CD8-positive, alpha-beta memory T cell (primary cell): ENCODE results near the gene SKI. TPM values are rescaled to one million over a fixed set of nuclear protein-coding genes. Genes with fewer than 3 reads are reported as not detected.
A peak's percentile ranks its signal among the peaks of the same experiment; 100 is the strongest.

Experiments used
- CTCF ChIA-PET: fragments of 350-600 bp; sonication (Branson Sonifier 250); formaldehyde crosslinking; loops from one replicate; lab custom pipeline; 2021; ENCODE audit warnings: antibody characterized with exemption; lab: Charles Lee
- POLR2A ChIA-PET: fragments of 350-600 bp; sonication (Branson Sonifier 250); formaldehyde crosslinking; loops from one replicate; lab custom pipeline; 2021; ENCODE audit warnings: antibody characterized with exemption; lab: Charles Lee
- DNase-seq, 5 donors: peaks; one replicate each; pipeline versions ENCODE4 v3.0.0 to v3.0.0-alpha.2; 2020 to 2022; ENCODE audit warnings: mixed read lengths in 1 of 5
- H3K27ac ChIP-seq: one replicate; pipeline ENCODE4 v1.7.0; 2013; ENCODE audit warnings: low read depth, mild to moderate bottlenecking, low read length, moderate library complexity
- H3K27me3 ChIP-seq: 2 replicates; pipeline ENCODE4 v1.7.0; 2013; ENCODE audit warnings: low read length, mild to moderate bottlenecking; ENCODE audit not compliant: insufficient read depth, poor library complexity, severe bottlenecking
- H3K36me3 ChIP-seq: 2 replicates; pipeline ENCODE4 v1.7.0; 2013; ENCODE audit warnings: mild to moderate bottlenecking, low read length, moderate library complexity; ENCODE audit not compliant: insufficient read depth
- H3K4me1 ChIP-seq: 2 replicates; pipeline ENCODE4 v1.7.0; 2013; ENCODE audit warnings: mild to moderate bottlenecking, low read length, moderate library complexity; ENCODE audit not compliant: insufficient read depth
- H3K4me3 ChIP-seq: 2 replicates; pipeline ENCODE4 v1.7.0; 2013; ENCODE audit warnings: mild to moderate bottlenecking, low read length
- H3K9me3 ChIP-seq: 2 replicates; pipeline ENCODE4 v1.7.0; 2013; ENCODE audit warnings: mild to moderate bottlenecking, low read length
- H3K27ac Mint-ChIP-seq, 8 donors: one replicate each; pipeline ENCODE4 v1.8.0; 2020 to 2021; ENCODE audit warnings: mixed read lengths in 8 of 8, mild to moderate bottlenecking in 6 of 8, inconsistent platforms in 3 of 8, moderate library complexity in 3 of 8
- H3K27me3 Mint-ChIP-seq, 2 donors: one replicate each; pipeline ENCODE4 v1.8.0; 2020 to 2021; ENCODE audit warnings: mixed read lengths in 2 of 2, mild to moderate bottlenecking in 1 of 2, moderate library complexity in 1 of 2
- H3K36me3 Mint-ChIP-seq, 3 donors: one replicate each; pipeline ENCODE4 v1.8.0; 2020 to 2021; ENCODE audit warnings: mixed read lengths in 3 of 3, inconsistent platforms in 1 of 3, mild to moderate bottlenecking in 1 of 3
- H3K4me1 Mint-ChIP-seq, 3 donors: one replicate each; pipeline ENCODE4 v1.8.0; 2020 to 2021; ENCODE audit warnings: mixed read lengths in 3 of 3, inconsistent platforms in 1 of 3, mild to moderate bottlenecking in 1 of 3
- H3K4me3 Mint-ChIP-seq, 7 donors: one replicate each; pipeline ENCODE4 v1.8.0; 2020 to 2021; ENCODE audit warnings: mixed read lengths in 7 of 7, mild to moderate bottlenecking in 6 of 7, moderate library complexity in 4 of 7, inconsistent platforms in 2 of 7
- H3K9me3 Mint-ChIP-seq, 5 donors: one replicate each; pipeline ENCODE4 v1.8.0; 2020 to 2022; ENCODE audit warnings: mixed read lengths in 5 of 5, mild to moderate bottlenecking in 3 of 5, moderate library complexity in 2 of 5, inconsistent platforms in 1 of 5
- polyA plus RNA-seq: library from polyadenylated mRNA; unstranded; fragments of 300-500 nt; fragmentation: Illumina TruSeq; gene quantifications from one replicate; pipeline ENCODE4 v1.2.3, GENCODE V29; 2021
- total RNA-seq, 2 experiments: library from RNA; stranded (reverse); gene quantifications; one replicate each; pipeline ENCODE4 v1.2.3, GENCODE V29; 2021

Gene SKI
- total and polyA plus RNA-seq, 3 experiments from 2014 or later: 0.94 to 38.4 (median 35.9) TPM

DNA sequence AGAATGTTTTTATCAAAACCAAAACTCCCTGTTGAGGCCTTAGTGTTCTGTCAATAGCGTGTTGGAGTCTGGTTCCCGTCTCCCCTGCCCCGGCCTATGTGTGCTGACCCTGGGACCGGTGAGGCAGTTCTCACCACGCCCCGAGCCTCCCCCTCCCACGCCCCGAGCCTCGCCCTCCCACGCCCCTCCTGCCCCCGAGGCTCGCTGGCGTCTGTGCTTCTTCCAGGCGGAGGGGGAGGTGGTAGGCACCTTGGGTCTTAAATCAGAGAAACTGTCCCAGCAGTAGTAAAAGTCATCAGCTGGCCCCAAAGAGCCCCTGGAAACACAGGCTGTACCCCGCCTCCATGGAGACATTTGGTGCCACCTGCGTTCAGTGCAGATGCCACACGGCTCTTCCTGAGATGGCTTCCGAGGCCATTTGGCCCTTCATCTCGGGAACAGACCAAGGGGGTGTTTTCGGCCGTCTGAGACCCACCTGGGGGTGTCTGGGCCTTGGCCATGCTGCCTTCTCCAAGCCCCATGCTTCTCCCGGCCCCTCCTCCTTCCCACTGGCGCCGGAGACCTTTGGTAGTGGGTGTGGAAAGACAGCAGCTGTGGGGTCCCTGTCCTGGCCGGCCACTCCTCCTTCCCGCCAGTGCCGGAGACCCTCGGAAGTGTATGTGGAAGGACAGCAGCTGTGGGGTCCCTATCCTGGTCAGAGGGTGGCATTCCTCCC is 44.7 kb downstream of the SKI start:
- H3K4me1 Mint-ChIP-seq: peaks cover 26 to 82% (median 41%) of the 10 kb centered on the region in 3 donors
- no peak overlapping the region for H3K27ac ChIP-seq
- no peaks in the 10 kb centered on the region for H3K9me3 Mint-ChIP-seq
- ChIA-PET POLR2A (no interaction called here), CTCF (no interaction called here)
- peak overlapping the region in 2 of 8 donors; percentile 27 to 74 for H3K27ac Mint-ChIP-seq
- peak overlapping the region in 1 of 7 donors; percentile 44 for H3K4me3 Mint-ChIP-seq
- no peak for DNase-seq
- H3K4me3 ChIP-seq: no peak overlapping the region
- H3K36me3 Mint-ChIP-seq: peaks cover 0 to 18% (median 0%) of the 10 kb centered on the region in 3 donors
- H3K36me3 ChIP-seq: no peaks in the 10 kb centered on the region
- no peaks in the 10 kb centered on the region for H3K27me3 ChIP-seq
- H3K4me1 ChIP-seq: peaks cover 65% of the 10 kb centered on the region
- peaks cover 0 to 3% of the 10 kb centered on the region in 2 donors for H3K27me3 Mint-ChIP-seq
- no peaks in the 10 kb centered on the region for H3K9me3 ChIP-seq

- no peaks in the 10 kb centered on the region for H3K9me3 Mint-ChIP-seq
- Histone ChIP-seq H3K4me1 (peaks cover 65% of the 10 kb centered on the region), H3K27ac (no peak overlapping the region), H3K27me3 (no peaks in the 10 kb centered on the region), H3K4me3 (no peak overlapping the region), H3K36me3 (no peaks in the 10 kb centered on the region), H3K9me3 (no peaks in the 10 kb centered on the region)
- peak overlapping the region in 3 of 8 donors; percentile 27 to 93 (median 36) for H3K27ac Mint-ChIP-seq
- H3K4me3 Mint-ChIP-seq: peak overlapping the region in 1 of 7 donors; percentile 44
- no peak for DNase-seq
- peaks cover 0 to 20% (median 0%) of the 10 kb centered on the region in 3 donors for H3K36me3 Mint-ChIP-seq
- ChIA-PET CTCF (no interaction called here), POLR2A (no interaction called here)
- peaks cover 24 to 83% (median 37%) of the 10 kb centered on the region in 3 donors for H3K4me1 Mint-ChIP-seq
- peaks cover 0 to 5% of the 10 kb centered on the region in 2 donors for H3K27me3 Mint-ChIP-seq
Measured at GRCh38 chr1:2273401-2274090, 45.4 kb downstream of the SKI start.

GRCh38 chr1:2274231-2274928 is 46.3 kb downstream of the SKI start:
- peaks cover 0 to 16% (median 0%) of the 10 kb centered on the region in 3 donors for H3K36me3 Mint-ChIP-seq
- H3K36me3 ChIP-seq: no peaks in the 10 kb centered on the region
- CTCF ChIA-PET: no interaction called here
- H3K27me3 ChIP-seq: no peaks in the 10 kb centered on the region
- no peaks in the 10 kb centered on the region for H3K9me3 ChIP-seq
- H3K27me3 Mint-ChIP-seq: peaks cover 0 to 5% of the 10 kb centered on the region in 2 donors
- peaks cover 70% of the 10 kb centered on the region for H3K4me1 ChIP-seq
- POLR2A ChIA-PET: no interaction called here
- no peak overlapping the region for H3K4me3 ChIP-seq
- peaks cover 21 to 81% (median 31%) of the 10 kb centered on the region in 3 donors for H3K4me1 Mint-ChIP-seq
- H3K27ac ChIP-seq: no peak overlapping the region
- peak overlapping the region in 4 of 8 donors; percentile 36 to 73 (median 57) for H3K27ac Mint-ChIP-seq
- no peaks in the 10 kb centered on the region for H3K9me3 Mint-ChIP-seq
- no peak for DNase-seq
- peak overlapping the region in 1 of 7 donors; percentile 59 for H3K4me3 Mint-ChIP-seq

DNA sequence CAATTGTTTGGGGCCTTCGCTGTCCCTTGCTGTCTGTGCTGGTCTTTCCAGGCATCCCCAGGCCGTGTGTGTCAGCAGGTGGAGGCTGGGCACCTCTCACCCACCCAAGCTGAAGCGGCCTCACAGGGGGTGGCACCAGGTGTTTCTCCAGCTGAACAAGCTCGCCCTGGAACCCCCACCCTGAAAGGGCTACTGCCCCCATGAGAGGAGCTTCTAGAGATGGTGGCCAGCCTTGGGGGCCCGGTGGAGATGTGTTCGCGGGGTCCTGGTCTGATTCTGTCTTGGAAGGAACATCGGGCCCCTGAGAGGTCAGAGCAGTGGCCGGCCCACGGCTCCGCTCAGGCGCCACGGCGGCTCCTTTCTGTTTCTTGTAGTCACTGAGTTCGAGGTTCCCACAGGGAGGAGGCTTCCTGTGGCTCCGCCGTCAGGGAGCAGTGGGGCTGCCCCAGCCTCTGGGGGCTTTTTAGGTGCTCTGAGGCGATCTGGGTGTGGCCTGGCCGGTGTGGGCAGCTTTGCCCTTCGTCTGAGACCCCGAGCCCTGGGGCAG is 46.9 kb downstream of the SKI start:
- peak overlapping the region in 6 of 8 donors; percentile 19 to 73 (median 62) for H3K27ac Mint-ChIP-seq
- Histone ChIP-seq H3K27ac (no peak overlapping the region), H3K4me3 (no peak overlapping the region), H3K9me3 (no peaks in the 10 kb centered on the region), H3K36me3 (no peaks in the 10 kb centered on the region), H3K27me3 (no peaks in the 10 kb centered on the region), H3K4me1 (peaks cover 68% of the 10 kb centered on the region)
- H3K27me3 Mint-ChIP-seq: peaks cover 0 to 5% of the 10 kb centered on the region in 2 donors
- H3K36me3 Mint-ChIP-seq: peaks cover 0 to 16% (median 0%) of the 10 kb centered on the region in 3 donors
- ChIA-PET CTCF (no interaction called here), POLR2A (no interaction called here)
- peaks cover 21 to 80% (median 31%) of the 10 kb centered on the region in 3 donors for H3K4me1 Mint-ChIP-seq
- H3K4me3 Mint-ChIP-seq: peak overlapping the region in 1 of 7 donors; percentile 28
- no peak for DNase-seq
- no peaks in the 10 kb centered on the region for H3K9me3 Mint-ChIP-seq

DNA sequence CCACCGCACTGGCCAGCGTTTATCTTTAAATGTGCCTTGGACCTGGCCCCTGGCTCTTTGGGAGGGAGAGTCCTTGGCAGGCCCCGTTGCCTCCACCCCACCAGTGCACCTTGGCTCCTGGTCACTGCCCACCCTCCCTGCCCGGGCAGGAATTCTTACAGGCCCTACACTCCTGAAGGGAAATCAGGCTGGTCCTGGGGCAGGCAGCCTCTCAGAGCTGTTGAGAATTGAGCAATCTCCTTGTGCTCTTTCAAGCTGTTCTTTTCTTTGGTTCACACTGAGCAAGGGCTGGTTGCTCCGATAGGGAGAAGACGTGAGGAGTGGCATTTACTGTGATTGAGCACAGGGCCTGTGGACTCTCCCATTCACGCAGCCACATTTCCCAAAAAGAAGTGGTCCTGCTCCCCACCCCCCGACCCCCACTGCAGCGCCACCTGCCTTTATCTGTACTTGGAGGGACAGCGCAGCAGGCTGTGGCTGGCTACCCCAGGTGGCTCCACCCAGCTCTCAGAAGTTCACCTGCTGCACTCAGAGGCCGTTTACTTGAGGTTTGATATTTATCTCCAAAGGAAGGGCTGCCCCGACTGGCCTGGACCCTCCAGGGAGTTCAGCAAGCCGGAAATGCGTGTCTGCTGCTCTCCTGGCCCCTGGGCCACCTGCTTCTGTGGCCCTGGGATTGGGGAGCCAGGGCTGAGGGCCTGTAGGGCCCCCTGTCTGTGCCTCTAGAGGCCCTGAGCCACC is 47.8 kb downstream of the SKI start:
- peak overlapping the region in 5 of 8 donors; percentile 51 to 92 (median 64) for H3K27ac Mint-ChIP-seq
- H3K27me3 Mint-ChIP-seq: peaks cover 0 to 5% of the 10 kb centered on the region in 2 donors
- peaks cover 58% of the 10 kb centered on the region for H3K4me1 ChIP-seq
- no peaks in the 10 kb centered on the region for H3K36me3 ChIP-seq
- H3K27me3 ChIP-seq: no peaks in the 10 kb centered on the region
- H3K4me1 Mint-ChIP-seq: peaks cover 21 to 73% (median 31%) of the 10 kb centered on the region in 3 donors
- H3K36me3 Mint-ChIP-seq: peaks cover 0 to 16% (median 0%) of the 10 kb centered on the region in 3 donors
- POLR2A ChIA-PET: no interaction called here
- DNase-seq: no peak
- H3K27ac ChIP-seq: no peak overlapping the region
- H3K9me3 Mint-ChIP-seq: no peaks in the 10 kb centered on the region
- CTCF ChIA-PET: no interaction called here
- no peak overlapping the region for H3K4me3 ChIP-seq
- peak overlapping the region in 1 of 7 donors; percentile 40 for H3K4me3 Mint-ChIP-seq
- no peaks in the 10 kb centered on the region for H3K9me3 ChIP-seq

- no peak for DNase-seq
- POLR2A ChIA-PET: no interaction called here
- Mint-ChIP-seq H3K4me3 (peak overlapping the region in 1 of 7 donors; percentile 19), H3K9me3 (no peaks in the 10 kb centered on the region), H3K4me1 (peaks cover 20 to 68% (median 29%) of the 10 kb centered on the region in 3 donors), H3K27ac (peak overlapping the region in 7 of 8 donors; percentile 23 to 92 (median 72)), H3K27me3 (peaks cover 0 to 5% of the 10 kb centered on the region in 2 donors), H3K36me3 (peaks cover 0 to 16% (median 0%) of the 10 kb centered on the region in 3 donors)
- H3K36me3 ChIP-seq: no peaks in the 10 kb centered on the region
- H3K9me3 ChIP-seq: no peaks in the 10 kb centered on the region
- no peak overlapping the region for H3K4me3 ChIP-seq
- H3K27ac ChIP-seq: no peak overlapping the region
- H3K27me3 ChIP-seq: no peaks in the 10 kb centered on the region
- CTCF ChIA-PET: interaction anchor here (1.0 kb wide), 1 partner anchor 24 kb away, joined by 3 read pairs; no protein-coding TSS in a partner anchor
- H3K4me1 ChIP-seq: peaks cover 54% of the 10 kb centered on the region
Measured at GRCh38 chr1:2276803-2277580, 48.9 kb downstream of the SKI start.
